Activated naive CD8-positive, alpha-beta T cell treated with anti-CD3 and anti-CD28 coated beads, Interleukin-2, amount 10 ng/mL, durations not matched to agents 7 days and 5 days (primary cell): ENCODE measurements around the gene ARL16. TPM values are rescaled to one million over a fixed set of nuclear protein-coding genes. Genes with fewer than 3 reads are reported as not detected.

Experiments used
- ATAC-seq: fragments of 150-1000 bp; cut with Tn5 transposase; one replicate; pipeline ENCODE4 v1.10.0; 2021; ENCODE audit warnings: low read depth, moderate library complexity
- POLR2A ChIA-PET: fragments of 350-600 bp; sonication (Branson Sonifier 250); formaldehyde crosslinking; loops from one replicate; lab custom pipeline; 2021; ENCODE audit warnings: antibody characterized with exemption; lab: Charles Lee
- DNase-seq: peaks from one replicate; pipeline ENCODE4 v3.0.0; 2021
- H3K27ac Mint-ChIP-seq: one replicate; pipeline ENCODE4 v1.8.0; 2022; ENCODE audit warnings: mild to moderate bottlenecking, mixed read lengths
- H3K27me3 Mint-ChIP-seq: one replicate; pipeline ENCODE4 v1.8.0; 2022; ENCODE audit warnings: mild to moderate bottlenecking, moderate library complexity, mixed read lengths
- H3K36me3 Mint-ChIP-seq: one replicate; pipeline ENCODE4 v1.8.0; 2021; ENCODE audit warnings: mild to moderate bottlenecking, mixed read lengths
- H3K4me1 Mint-ChIP-seq: one replicate; pipeline ENCODE4 v1.8.0; 2021; ENCODE audit warnings: mixed read lengths
- H3K4me3 Mint-ChIP-seq: one replicate; pipeline ENCODE4 v1.8.0; 2022; ENCODE audit warnings: mild to moderate bottlenecking, moderate library complexity, mixed read lengths
- H3K9me3 Mint-ChIP-seq: one replicate; pipeline ENCODE4 v1.8.0; 2021; ENCODE audit warnings: mixed read lengths
- total RNA-seq, 2 experiments: library from RNA; stranded (reverse); gene quantifications; one replicate each; pipeline ENCODE4 v1.2.3, GENCODE V29; 2021

ARL16 gene
- total RNA-seq, 2 experiments from 2014 or later, result 17.7 to 19.0 TPM

GRCh38 chr17:81707725-81708646 is 24.4 kb upstream of the ARL16 start:
- no peak overlapping the region for H3K27ac Mint-ChIP-seq
- H3K27me3 Mint-ChIP-seq, result no peaks in the 10 kb centered on the region
- no peak overlapping the region for H3K4me3 Mint-ChIP-seq
- H3K9me3 Mint-ChIP-seq, result no peaks in the 10 kb centered on the region
- H3K36me3 Mint-ChIP-seq, result peaks cover 14% of the 10 kb centered on the region
- H3K4me1 Mint-ChIP-seq, result peaks cover 20% of the 10 kb centered on the region
- no peak for ATAC-seq
- no peak for DNase-seq
- POLR2A ChIA-PET, result interaction anchor here (1.1 kb wide), 1 partner anchor 24 kb away, joined by 3 read pairs; the partner anchor contains the start of genes ARL16 and HGS

DNA sequence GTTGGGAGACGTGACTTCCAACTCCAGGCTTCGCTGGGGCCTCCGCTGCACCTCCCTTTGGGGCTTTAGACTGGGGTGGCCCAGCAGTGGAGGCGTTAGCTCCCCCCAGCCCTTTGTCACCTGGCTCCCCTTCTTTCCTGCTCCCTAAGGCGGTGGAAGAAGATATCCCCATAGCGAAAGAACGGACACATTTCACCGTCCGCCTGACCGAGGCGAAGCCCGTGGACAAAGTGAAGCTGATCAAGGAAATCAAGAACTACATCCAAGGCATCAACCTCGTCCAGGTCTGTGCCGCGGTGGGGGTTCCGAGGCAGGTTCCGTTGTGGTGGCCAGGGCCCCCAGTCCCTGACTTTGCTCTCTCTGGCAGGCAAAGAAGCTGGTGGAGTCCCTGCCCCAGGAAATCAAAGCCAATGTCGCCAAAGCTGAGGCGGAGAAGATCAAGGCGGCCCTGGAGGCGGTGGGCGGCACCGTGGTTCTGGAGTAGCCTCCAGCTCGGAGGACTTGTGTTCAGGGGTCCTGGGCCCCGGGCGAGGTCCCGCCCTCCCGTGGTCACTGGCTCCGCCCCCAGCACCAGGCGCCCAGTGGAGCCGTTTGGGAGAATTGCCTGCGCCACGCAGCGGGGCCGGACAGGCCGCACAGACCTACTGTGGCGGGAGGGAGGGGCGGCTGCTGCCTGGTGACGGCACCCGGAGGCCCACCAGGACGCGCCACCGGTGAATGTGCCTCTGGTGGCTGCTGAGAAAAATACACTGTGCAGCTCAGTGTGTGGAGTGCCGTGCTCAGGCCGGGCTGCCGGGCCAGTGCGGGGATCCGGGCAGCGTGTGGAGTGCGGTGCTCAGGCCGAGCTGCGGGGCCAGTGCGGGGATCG is 23.4 kb upstream of the ARL16 start:
- Mint-ChIP-seq H3K4me1 (peaks cover 17% of the 10 kb centered on the region), H3K27me3 (no peaks in the 10 kb centered on the region), H3K4me3 (no peak overlapping the region), H3K27ac (no peak overlapping the region), H3K9me3 (no peaks in the 10 kb centered on the region), H3K36me3 (peaks cover 16% of the 10 kb centered on the region)
- DNase-seq (no peak), ATAC-seq (no peak)
- POLR2A ChIA-PET, result interaction anchor here (0.7 kb wide), 1 partner anchor 198 kb away, joined by 3 read pairs; no protein-coding TSS in a partner anchor

- Mint-ChIP-seq H3K4me1 (peaks cover 19% of the 10 kb centered on the region), H3K4me3 (no peak overlapping the region), H3K27ac (peak overlapping the region; percentile 9), H3K9me3 (no peaks in the 10 kb centered on the region), H3K36me3 (peaks cover 18% of the 10 kb centered on the region), H3K27me3 (no peaks in the 10 kb centered on the region)
- POLR2A ChIA-PET, result no interaction called here
- ATAC-seq (no peak), DNase-seq (no peak)
These were observed 22.6 kb upstream of the ARL16 start for GRCh38 chr17:81706232-81706611.

GRCh38 chr17:81705518-81706231 is 22.1 kb upstream of the ARL16 start:
- DNase-seq (no peak), ATAC-seq (no peak)
- H3K4me1 Mint-ChIP-seq, result peaks cover 20% of the 10 kb centered on the region
- H3K4me3 Mint-ChIP-seq, result no peak overlapping the region
- H3K27ac Mint-ChIP-seq, result peak overlapping the region; percentile 33
- no peaks in the 10 kb centered on the region for H3K9me3 Mint-ChIP-seq
- H3K27me3 Mint-ChIP-seq, result no peaks in the 10 kb centered on the region
- peaks cover 20% of the 10 kb centered on the region for H3K36me3 Mint-ChIP-seq
- POLR2A ChIA-PET, result no interaction called here

DNA sequence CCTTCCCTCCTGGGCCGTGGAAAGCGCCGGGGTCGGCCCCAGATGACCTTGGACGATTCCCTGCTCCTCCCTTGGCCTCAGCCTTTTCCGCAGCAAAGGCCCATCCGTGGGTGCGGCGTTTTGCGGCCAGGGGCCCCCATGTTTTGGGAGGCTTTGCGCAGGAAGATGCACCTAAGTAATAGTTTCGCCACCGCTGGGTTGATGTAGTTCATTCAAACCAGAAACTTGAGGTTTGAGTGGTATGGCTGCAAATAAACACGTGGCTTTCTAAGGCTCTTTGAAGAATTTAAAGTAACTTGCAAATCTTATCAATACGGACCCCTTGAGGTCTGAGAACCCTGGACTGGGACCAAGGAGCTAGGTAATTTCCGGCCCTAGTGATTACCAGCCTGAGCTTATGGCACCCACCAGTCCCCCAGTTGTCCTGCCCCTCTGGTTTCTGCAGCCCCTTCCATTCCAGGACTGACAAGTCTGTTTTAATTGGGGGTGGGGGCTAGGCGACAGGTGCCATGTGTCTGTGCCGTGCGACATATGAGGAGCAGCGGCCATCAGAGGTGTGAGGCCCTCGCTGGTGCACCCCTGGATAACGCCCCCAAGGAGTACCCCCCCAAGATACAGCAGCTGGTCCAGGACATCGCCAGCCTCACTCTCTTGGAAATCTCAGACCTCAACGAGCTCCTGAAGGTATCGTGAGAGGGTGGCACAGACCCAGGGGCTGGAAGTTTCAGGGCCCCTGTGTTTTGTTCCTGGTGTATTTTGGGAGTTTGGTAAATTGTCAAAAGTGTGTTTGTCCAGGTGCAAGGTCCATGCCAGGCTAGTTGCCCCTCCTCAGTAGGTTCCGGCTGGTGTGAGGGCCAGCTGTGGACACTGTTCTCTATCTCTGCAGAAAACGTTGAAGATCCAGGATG is 20.4 kb upstream of the ARL16 start:
- ATAC-seq (peak; percentile 2), DNase-seq (no peak)
- peaks cover 23% of the 10 kb centered on the region for H3K36me3 Mint-ChIP-seq
- POLR2A ChIA-PET, result interaction anchor here (0.6 to 4.2 kb wide), 16 partner anchors 9 to 1440 kb away, joined by 3 to 69 read pairs (median 4); partner anchors contain the start of genes ACTG1, ANAPC11, ARHGDIA and ARL16
- peaks cover 16% of the 10 kb centered on the region for H3K4me1 Mint-ChIP-seq
- peak overlapping the region; percentile 81 for H3K4me3 Mint-ChIP-seq
- H3K27ac Mint-ChIP-seq, result peak overlapping the region; percentile 85
- H3K27me3 Mint-ChIP-seq, result no peaks in the 10 kb centered on the region
- no peaks in the 10 kb centered on the region for H3K9me3 Mint-ChIP-seq

- peak within 1 kb of the TSS; percentile 96 for H3K4me3 Mint-ChIP-seq
- H3K27ac Mint-ChIP-seq, result peak within 1 kb of the TSS; percentile 97
- peaks cover 18% of the 10 kb centered on the region for H3K4me1 Mint-ChIP-seq
- no peaks in the 10 kb centered on the region for H3K9me3 Mint-ChIP-seq
- ATAC-seq, result peak; percentile 85
- H3K36me3 Mint-ChIP-seq, result peaks cover 25% of the 10 kb centered on the region
- no peaks in the 10 kb centered on the region for H3K27me3 Mint-ChIP-seq
- DNase-seq, result peak; percentile 93
- POLR2A ChIA-PET, result interaction anchor here (0.6 to 4.2 kb wide), 22 partner anchors 9 to 1439 kb away, joined by 3 to 69 read pairs (median 4); partner anchors contain the start of genes ACTG1, ANAPC11, ARHGDIA and ARL16
These were observed 19.5 kb upstream of the ARL16 start, which contains the start of gene MRPL12 for GRCh38 chr17:81702934-81703746. TSS of gene MRPL12 (plus strand) at chr17:81703367. CDS start at chr17:81703502, 135 bp downstream.

GRCh38 chr17:81701288-81702071 is 17.9 kb upstream of the ARL16 start:
- H3K4me1 Mint-ChIP-seq, result peaks cover 18% of the 10 kb centered on the region
- H3K4me3 Mint-ChIP-seq, result peak overlapping the region; percentile 96
- H3K9me3 Mint-ChIP-seq, result no peaks in the 10 kb centered on the region
- no peak for ATAC-seq
- no peaks in the 10 kb centered on the region for H3K27me3 Mint-ChIP-seq
- H3K36me3 Mint-ChIP-seq, result peaks cover 29% of the 10 kb centered on the region
- DNase-seq, result peak; percentile 37
- POLR2A ChIA-PET, result interaction anchor here (0.5 to 4.2 kb wide), 9 partner anchors 8 to 1247 kb away, joined by 3 to 69 read pairs (median 6); partner anchors contain the start of genes ARL16, CCDC137, HGS and OXLD1
- H3K27ac Mint-ChIP-seq, result peak overlapping the region; percentile 97

DNA sequence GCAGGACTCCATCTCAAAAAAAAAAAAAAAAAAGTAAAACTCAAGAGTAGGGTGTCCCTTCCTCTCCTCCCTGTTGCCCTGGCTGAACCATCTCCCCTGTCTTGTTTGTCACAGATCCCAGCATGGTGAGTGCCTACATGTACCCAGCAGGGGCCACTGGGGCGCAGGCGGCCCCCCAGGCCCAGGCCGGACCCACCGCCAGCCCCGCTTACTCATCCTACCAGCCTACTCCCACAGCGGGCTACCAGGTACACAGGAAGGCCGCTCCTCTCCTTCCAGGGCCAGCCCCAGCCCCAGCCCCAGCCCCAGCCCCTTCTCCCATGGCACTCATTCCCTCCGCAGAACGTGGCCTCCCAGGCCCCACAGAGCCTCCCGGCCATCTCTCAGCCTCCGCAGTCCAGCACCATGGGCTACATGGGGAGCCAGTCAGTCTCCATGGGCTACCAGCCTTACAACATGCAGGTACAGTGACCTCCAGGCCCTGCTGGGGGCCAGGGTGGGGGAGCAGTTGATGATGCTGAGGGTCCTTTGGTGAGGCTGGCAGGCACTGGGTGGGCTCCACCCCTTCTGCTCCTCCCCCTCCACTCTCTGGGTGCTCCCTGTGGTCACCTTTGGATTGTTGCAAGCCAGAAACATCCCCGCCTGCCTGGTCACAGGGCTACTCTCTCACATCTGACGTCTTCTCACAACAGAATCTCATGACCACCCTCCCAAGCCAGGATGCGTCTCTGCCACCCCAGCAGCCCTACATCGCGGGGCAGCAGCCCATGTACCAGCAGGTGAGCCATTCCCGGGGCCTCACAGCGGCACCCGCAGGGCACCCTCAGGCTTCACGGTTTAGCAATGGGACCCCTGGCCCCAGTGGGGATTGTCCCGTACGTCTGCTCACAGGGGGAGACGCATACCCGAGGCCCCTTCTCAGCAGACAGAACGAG is 17.0 kb upstream of the ARL16 start:
- H3K36me3 Mint-ChIP-seq, result peaks cover 21% of the 10 kb centered on the region
- H3K4me1 Mint-ChIP-seq, result peaks cover 17% of the 10 kb centered on the region
- DNase-seq (no peak), ATAC-seq (no peak)
- H3K4me3 Mint-ChIP-seq, result peak overlapping the region; percentile 96
- no peaks in the 10 kb centered on the region for H3K27me3 Mint-ChIP-seq
- H3K27ac Mint-ChIP-seq, result peak overlapping the region; percentile 21
- POLR2A ChIA-PET, result interaction anchor here (0.5 to 4.2 kb wide), 4 partner anchors 9 to 38 kb away, joined by 3 to 69 read pairs (median 31); partner anchors contain the start of genes ARL16, HGS and SLC25A10
- no peaks in the 10 kb centered on the region for H3K9me3 Mint-ChIP-seq

DNA sequence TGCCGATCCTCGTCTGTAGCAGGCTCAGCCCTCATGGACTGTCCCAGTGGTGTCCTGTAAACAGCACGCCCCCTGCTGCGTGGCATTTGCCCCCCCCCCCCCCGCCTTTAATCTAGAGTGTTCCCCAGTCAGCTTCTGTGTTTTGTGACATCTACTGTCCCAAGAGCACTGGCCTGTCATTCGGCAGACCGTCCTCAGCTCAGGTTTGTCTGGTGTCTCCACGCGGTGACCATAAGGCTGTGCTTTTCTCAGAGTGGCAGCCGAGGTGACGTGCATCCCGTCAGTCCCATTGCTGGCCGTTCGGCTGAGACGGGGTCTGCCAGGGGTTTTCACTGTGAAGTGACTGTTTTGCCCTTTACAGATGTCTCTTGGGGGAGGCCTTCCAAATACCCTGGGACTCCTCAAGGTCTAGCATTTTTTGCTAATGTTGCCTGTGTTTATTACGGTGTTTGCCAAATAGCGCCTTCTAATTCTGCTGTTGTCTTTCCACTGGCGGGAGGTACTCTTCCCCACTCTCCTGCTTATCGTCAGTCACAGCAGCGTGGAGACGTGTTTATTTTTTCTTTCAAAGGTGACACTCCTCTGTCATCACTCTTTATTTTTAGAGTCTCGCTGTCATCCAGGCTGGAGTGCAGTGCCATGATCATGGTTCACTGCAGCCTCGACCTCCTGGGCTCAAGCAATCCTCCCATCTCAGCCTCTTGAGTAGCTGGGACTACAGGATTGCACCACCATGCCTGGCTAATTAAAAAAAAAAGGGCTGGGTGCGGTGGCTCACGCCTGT is 13.9 kb upstream of the ARL16 start:
- POLR2A ChIA-PET, result interaction anchor here (0.6 kb wide), 1 partner anchor 54 kb away, joined by 3 read pairs; no protein-coding TSS in a partner anchor

More for the DNA sequence above, 13.9 kb upstream of the ARL16 start:
- H3K27ac Mint-ChIP-seq, result no peak overlapping the region
- H3K27me3 Mint-ChIP-seq, result no peaks in the 10 kb centered on the region
- H3K4me1 Mint-ChIP-seq, result peaks cover 12% of the 10 kb centered on the region
- ATAC-seq, result no peak
- peaks cover 14% of the 10 kb centered on the region for H3K36me3 Mint-ChIP-seq
- H3K4me3 Mint-ChIP-seq, result no peak overlapping the region
- H3K9me3 Mint-ChIP-seq, result no peaks in the 10 kb centered on the region
- DNase-seq, result no peak
